ENCODE measurements around the gene CFAP410. TPM values are rescaled to one million over a fixed set of nuclear protein-coding genes. Genes with fewer than 3 reads are reported as not detected.

The CFAP410 gene
- total RNA-seq, 2 donors from 2014 or later: 62.5 to 71.3 TPM

DNA sequence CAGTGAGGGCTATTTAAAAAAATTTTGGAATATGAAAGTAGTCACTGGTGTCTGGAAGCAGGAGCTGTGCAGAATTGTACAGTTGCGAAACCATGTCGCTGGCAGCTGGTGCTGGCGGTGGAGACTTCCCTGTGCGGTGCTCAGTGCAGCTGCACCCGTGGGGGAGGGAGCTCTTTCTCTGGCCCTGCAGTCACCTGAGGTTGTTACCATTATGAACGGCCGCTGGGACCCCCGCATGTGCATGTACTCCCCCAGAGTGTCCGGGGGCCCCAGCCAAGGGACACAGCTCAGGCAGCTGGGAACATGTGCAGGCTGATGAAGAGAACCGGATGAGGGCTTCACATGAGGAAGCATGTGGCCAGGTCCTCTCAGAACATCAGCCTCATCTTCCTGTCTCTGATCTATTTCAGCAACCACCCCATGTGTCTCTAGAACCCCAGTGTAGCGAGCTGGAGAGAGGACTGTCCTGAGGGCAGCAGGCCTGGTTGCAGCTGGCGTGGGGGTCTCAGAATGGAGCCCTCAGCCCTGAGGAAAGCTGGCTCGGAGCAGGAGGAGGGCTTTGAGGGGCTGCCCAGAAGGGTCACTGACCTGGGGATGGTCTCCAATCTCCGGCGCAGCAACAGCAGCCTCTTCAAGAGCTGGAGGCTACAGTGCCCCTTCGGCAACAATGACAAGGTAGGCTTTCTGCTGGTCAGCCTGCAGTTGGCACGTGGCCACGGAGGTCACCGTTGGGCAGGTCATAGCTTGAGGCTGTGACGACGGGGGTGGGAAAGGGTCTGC, 14.2 kb upstream of the CFAP410 start, which contains the start of gene TRPM2:
Gene TRPM2, plus strand, starts transcription at position 431 of the 780 bp plus-strand sequence. Its CDS starts 80 bp downstream, at position 511.
- intact Hi-C loops (cut with DNase I): no loop called here
- Histone ChIP-seq H3K27me3 (replicated peaks; ENCODE audit: insufficient read depth) (peaks cover 14% of the 10 kb centered on the region), H3K4me3 (no peak within 1 kb of the TSS), H3K9me3 (no peaks in the 10 kb centered on the region), H3K4me1 (replicated peaks) (peaks cover 10% of the 10 kb centered on the region), H3K36me3 (no peaks in the 10 kb centered on the region), H3K27ac (no peak within 1 kb of the TSS)
- no peak for DNase-seq (ENCODE audit: low spot score)
- TF ChIP-seq POLR2A (IDR thresholded peaks at IDR 0.05) (no peak), POLR2AphosphoS5 (IDR thresholded peaks at IDR 0.05) (no peak)
- TF ChIP-seq, protein P1, sequence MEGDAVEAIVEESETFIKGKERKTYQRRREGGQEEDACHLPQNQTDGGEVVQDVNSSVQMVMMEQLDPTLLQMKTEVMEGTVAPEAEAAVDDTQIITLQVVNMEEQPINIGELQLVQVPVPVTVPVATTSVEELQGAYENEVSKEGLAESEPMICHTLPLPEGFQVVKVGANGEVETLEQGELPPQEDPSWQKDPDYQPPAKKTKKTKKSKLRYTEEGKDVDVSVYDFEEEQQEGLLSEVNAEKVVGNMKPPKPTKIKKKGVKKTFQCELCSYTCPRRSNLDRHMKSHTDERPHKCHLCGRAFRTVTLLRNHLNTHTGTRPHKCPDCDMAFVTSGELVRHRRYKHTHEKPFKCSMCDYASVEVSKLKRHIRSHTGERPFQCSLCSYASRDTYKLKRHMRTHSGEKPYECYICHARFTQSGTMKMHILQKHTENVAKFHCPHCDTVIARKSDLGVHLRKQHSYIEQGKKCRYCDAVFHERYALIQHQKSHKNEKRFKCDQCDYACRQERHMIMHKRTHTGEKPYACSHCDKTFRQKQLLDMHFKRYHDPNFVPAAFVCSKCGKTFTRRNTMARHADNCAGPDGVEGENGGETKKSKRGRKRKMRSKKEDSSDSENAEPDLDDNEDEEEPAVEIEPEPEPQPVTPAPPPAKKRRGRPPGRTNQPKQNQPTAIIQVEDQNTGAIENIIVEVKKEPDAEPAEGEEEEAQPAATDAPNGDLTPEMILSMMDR (IDR thresholded peaks at IDR 0.05): no peak
- WGBS: 68% methylated on average over 20 of the region's 21 CpGs

DNA sequence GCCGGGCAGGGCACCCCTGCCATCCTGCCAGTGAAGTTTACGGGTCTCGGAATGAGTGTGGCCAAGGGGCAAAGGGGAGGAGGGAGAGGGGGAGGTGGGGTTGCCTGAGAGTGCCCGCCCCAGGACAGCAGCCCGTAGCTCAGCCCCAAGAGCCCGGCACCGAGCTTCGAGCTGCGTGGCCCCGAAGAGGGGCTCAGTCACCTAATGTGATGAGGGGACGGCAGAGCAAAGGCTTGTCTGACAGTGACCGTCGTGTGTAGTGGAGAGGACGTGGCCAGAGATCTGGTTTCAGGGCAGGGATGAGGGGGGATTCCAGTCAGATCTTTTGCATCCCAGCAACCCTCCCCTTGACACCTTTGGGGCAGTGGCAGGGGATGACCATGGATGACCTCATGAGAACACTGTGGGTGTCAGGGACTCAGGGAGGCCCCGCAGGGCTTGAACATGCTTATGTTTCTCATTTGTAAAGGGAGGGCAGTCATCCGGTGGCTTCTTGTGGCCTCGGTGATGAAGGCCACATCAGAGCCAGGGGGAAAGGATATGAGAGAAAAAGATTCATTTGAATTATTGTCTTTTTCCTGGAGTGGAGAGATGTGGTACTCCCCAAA, 13.2 kb upstream of the CFAP410 start:
- TF ChIP-seq POLR2A (IDR thresholded peaks at IDR 0.05) (no peak), POLR2AphosphoS5 (IDR thresholded peaks at IDR 0.05) (no peak)
- Histone ChIP-seq H3K9me3 (no peaks in the 10 kb centered on the region), H3K27me3 (replicated peaks; ENCODE audit: insufficient read depth) (peaks cover 14% of the 10 kb centered on the region), H3K4me1 (replicated peaks) (peaks cover 10% of the 10 kb centered on the region), H3K27ac (no peak overlapping the region), H3K4me3 (no peak overlapping the region), H3K36me3 (no peaks in the 10 kb centered on the region)
- 73% methylated on average over 17 of the region's 17 CpGs for WGBS
- intact Hi-C loops (cut with DNase I): no loop called here
- no peak for DNase-seq (ENCODE audit: low spot score)

DNA sequence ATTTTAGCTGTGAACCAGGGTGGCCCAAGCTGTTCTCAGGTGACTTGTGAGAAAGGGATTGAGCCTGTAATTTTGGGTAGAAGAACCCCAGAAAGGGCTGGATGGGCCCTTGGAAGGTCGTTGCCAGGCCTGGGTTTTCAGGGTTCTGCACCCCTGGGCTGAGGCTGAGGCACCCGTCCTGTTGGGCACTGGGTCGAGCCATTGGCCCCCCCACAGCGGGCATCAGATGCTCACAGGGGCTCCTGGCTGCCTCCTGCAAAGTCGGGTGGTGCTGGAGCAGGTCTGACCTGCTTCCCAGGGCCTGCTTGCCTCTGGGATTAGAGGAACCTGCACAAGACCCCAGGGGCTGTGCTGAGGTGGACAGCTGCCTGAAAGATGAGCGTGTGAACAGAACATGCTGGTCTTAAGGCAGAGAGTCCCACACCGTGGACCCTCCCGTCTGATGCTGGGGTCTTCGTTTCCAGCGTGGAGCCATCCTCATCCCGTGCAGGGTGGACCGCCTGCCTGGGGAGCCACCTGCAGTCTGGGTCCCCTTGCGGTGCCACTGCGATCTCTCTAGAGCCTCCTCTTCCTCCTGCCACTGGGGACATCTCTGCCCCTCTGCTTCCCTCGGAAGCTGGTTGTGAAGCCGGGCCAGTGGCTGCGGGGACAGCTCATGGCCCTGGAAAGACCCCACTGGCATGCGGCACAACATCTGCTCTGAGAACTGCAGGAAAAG, 12.5 kb upstream of the CFAP410 start:
- intact Hi-C loops (cut with DNase I): no loop called here
- Histone ChIP-seq H3K9me3 (no peaks in the 10 kb centered on the region), H3K4me3 (no peak overlapping the region), H3K4me1 (replicated peaks) (peaks cover 10% of the 10 kb centered on the region), H3K36me3 (no peaks in the 10 kb centered on the region), H3K27me3 (replicated peaks; ENCODE audit: insufficient read depth) (peaks cover 14% of the 10 kb centered on the region), H3K27ac (no peak overlapping the region)
- TF ChIP-seq POLR2A (IDR thresholded peaks at IDR 0.05) (no peak), POLR2AphosphoS5 (IDR thresholded peaks at IDR 0.05) (no peak)
- TF ChIP-seq, protein P1 (IDR thresholded peaks at IDR 0.05): no peak
- 83% methylated on average over 18 of the region's 18 CpGs for WGBS
- no peak for DNase-seq (ENCODE audit: low spot score)

DNA sequence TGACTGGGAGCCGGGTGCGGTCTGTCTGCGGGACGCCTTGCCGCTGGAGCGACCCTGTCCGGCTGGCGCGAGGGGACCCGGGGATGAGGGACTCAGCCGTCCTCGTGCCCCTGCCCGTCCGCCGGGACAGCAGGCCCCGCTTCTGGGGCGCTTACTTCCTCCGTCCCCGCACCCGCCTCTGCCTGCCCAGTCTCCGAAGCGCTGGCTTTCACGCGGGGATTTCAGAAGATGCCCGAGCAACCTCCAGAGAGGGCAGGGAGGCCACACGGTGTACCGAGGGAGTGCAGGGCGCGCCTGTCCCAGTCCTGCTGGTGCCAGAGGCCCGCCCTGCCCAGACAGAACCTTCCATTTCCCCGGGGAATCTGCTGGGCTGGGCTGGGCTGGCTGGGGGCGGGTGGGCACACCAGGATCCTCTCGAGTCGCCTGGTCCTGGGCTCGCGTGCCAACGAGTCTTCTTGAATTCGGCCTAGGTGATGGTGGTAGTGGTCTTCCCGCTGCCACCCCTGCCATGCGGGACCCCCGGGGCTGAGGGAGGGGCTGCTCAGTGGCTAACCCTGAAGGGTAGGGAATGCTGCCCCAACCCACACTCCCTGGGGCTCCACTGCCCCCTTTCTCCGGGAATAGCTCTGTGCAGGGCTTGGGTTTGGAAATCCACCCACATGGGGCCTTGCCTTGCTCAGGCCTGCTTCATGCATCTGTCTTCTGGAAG, 11.7 kb upstream of the CFAP410 start:
- DNase-seq (ENCODE audit: low spot score): no peak
- Histone ChIP-seq H3K36me3 (no peaks in the 10 kb centered on the region), H3K27ac (no peak overlapping the region), H3K9me3 (no peaks in the 10 kb centered on the region), H3K27me3 (replicated peaks; ENCODE audit: insufficient read depth) (peaks cover 14% of the 10 kb centered on the region), H3K4me3 (no peak overlapping the region), H3K4me1 (replicated peaks) (peaks cover 10% of the 10 kb centered on the region)
- TF ChIP-seq, protein P1 (IDR thresholded peaks at IDR 0.05): no peak
- TF ChIP-seq POLR2AphosphoS5 (IDR thresholded peaks at IDR 0.05): no peak
- TF ChIP-seq POLR2A (IDR thresholded peaks at IDR 0.05): no peak
- intact Hi-C loops (cut with DNase I): no loop called here
- whole genome bisulfite sequencing: 36% methylated on average over 33 of the region's 42 CpGs

Measured in prostate gland (tissue), 2 donors.